A673 (cell line): ENCODE results near the gene FBXL4. TPM values are rescaled to one million over a fixed set of nuclear protein-coding genes. Genes with fewer than 3 reads are reported as not detected.

Experiments
- BruUV-seq: library from RNA; stranded (reverse); fragments of 400-500 nt; replicated peaks from 2 replicates; lab custom pipeline; 2021; lab: Mats Ljungman, UMichigan
- CTCF ChIA-PET: fragments of 300-600 bp; sonication (Branson Sonifier 250); formaldehyde crosslinking; loops from one replicate; lab custom pipeline; 2022; ENCODE audit warnings: antibody characterized with exemption; lab: Charles Lee
- POLR2A ChIA-PET: fragments of 300-600 bp; sonication (Branson Sonifier 250); formaldehyde crosslinking; loops from one replicate; lab custom pipeline; 2022; ENCODE audit warnings: antibody characterized with exemption; ENCODE audit not compliant: low non-redundant PET; lab: Charles Lee
- DNase-seq: peaks from one replicate; pipeline ENCODE4 v3.0.0-alpha.2; 2015; ENCODE audit warnings: low spot score
- H3K27ac ChIP-seq: fragments of 200-600 bp; sonication (generic); 2 replicates; pipeline ENCODE4 v1.5.1; 2016; ENCODE audit warnings: mixed run types, low read depth, mild to moderate bottlenecking, mixed read lengths, antibody characterized with exemption, low read length; ENCODE audit not compliant: poor library complexity, severe bottlenecking
- H3K27me3 ChIP-seq: fragments of 200-600 bp; sonication (generic); replicated peaks from 2 replicates; pipeline ENCODE4 v1.6.1; 2017; ENCODE audit warnings: mixed run types, low read depth, mild to moderate bottlenecking, mixed read lengths, antibody characterized with exemption, low read length; ENCODE audit not compliant: insufficient read depth, poor library complexity
- H3K36me3 ChIP-seq: fragments of 200-600 bp; sonication (generic); 2 replicates; pipeline ENCODE4 v1.6.1; 2016; ENCODE audit warnings: mixed run types, mild to moderate bottlenecking, mixed read lengths, antibody characterized with exemption, low read length; ENCODE audit not compliant: insufficient read depth, poor library complexity, severe bottlenecking
- H3K4me1 ChIP-seq: fragments of 200-600 bp; sonication (generic); 2 replicates; pipeline ENCODE4 v1.6.1; 2017; ENCODE audit warnings: mixed run types, mild to moderate bottlenecking, mixed read lengths, antibody characterized with exemption, low read length; ENCODE audit not compliant: insufficient read depth, poor library complexity, severe bottlenecking
- H3K4me3 ChIP-seq: fragments of 200-600 bp; sonication (generic); 2 replicates; pipeline ENCODE4 v1.5.1; 2016; ENCODE audit warnings: low read depth, mixed run types, mild to moderate bottlenecking, mixed read lengths, low read length; ENCODE audit not compliant: poor library complexity, severe bottlenecking
- H3K9me3 ChIP-seq: fragments of 200-600 bp; sonication (generic); 2 replicates; pipeline ENCODE4 v1.6.1; 2016; ENCODE audit warnings: mixed run types, low read depth, mild to moderate bottlenecking, mixed read lengths, antibody characterized with exemption, low read length; ENCODE audit not compliant: poor library complexity, severe bottlenecking
- EZH2 ChIP-seq: fragments of 200-600 bp; sonication (generic); IDR thresholded peaks from 2 replicates; pipeline ENCODE4 v1.6.1; 2017; ENCODE audit warnings: borderline replicate concordance, low read depth, mild to moderate bottlenecking, mixed read lengths, antibody characterized with exemption, low read length; ENCODE audit not compliant: poor library complexity, severe bottlenecking
- intact Hi-C: fragments of 100-400 bp; cut with micrococcal nuclease; formaldehyde crosslinking; loops from one replicate; pipeline ENCODE4 v1.10.0; 2022; ENCODE audit not compliant: unreplicated experiment
- total RNA-seq: library from RNA; stranded (reverse); gene quantifications from 2 replicates; pipeline ENCODE4 v1.2.3, GENCODE V29; 2021
- TF ChIP-seq, protein P1 (sequence below): fragments of 300-800, 200-600 bp; sonication (generic); conservative IDR thresholded peaks from 2 replicates; pipeline ENCODE4 v1.5.1; 2017; ENCODE audit warnings: low read depth, mild to moderate bottlenecking, antibody characterized with exemption, low read length, moderate library complexity, mixed read lengths

Gene FBXL4
- total RNA-seq, 1 experiment from 2014 or later = 13.2 TPM

DNA sequence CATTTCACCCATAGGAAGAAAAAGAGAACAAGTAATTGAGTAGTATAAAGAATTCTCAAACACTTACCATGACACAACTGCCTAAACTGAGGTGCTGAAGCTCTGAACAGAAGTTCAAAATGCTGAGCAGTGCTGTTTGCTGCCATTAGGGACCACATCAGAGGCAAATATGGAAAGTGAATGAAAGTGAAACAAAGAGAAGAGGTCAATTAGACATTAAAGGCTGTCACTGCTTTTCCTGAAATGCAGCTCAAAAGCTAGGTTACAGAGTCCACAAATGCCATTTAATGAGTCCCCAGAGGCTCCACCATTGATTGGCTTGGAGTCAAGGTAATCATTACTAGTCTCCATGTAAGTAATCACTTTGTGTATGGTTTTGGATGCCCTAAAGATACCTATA lies 67.3 kb downstream of the FBXL4 start:
- Histone ChIP-seq H3K36me3 (no peaks in the 10 kb centered on the region), H3K27me3 (no peaks in the 10 kb centered on the region), H3K4me1 (no peaks in the 10 kb centered on the region), H3K27ac (no peak overlapping the region), H3K9me3 (no peaks in the 10 kb centered on the region), H3K4me3 (no peak overlapping the region)
- intact Hi-C loops = no loop called here
- CTCF ChIA-PET = no interaction called here
- BruUV-seq = no TSS peak
- DNase-seq = peak; percentile 1
- POLR2A ChIA-PET = no interaction called here
- TF ChIP-seq, protein P1, sequence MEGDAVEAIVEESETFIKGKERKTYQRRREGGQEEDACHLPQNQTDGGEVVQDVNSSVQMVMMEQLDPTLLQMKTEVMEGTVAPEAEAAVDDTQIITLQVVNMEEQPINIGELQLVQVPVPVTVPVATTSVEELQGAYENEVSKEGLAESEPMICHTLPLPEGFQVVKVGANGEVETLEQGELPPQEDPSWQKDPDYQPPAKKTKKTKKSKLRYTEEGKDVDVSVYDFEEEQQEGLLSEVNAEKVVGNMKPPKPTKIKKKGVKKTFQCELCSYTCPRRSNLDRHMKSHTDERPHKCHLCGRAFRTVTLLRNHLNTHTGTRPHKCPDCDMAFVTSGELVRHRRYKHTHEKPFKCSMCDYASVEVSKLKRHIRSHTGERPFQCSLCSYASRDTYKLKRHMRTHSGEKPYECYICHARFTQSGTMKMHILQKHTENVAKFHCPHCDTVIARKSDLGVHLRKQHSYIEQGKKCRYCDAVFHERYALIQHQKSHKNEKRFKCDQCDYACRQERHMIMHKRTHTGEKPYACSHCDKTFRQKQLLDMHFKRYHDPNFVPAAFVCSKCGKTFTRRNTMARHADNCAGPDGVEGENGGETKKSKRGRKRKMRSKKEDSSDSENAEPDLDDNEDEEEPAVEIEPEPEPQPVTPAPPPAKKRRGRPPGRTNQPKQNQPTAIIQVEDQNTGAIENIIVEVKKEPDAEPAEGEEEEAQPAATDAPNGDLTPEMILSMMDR = no peak
- no peak for TF ChIP-seq EZH2

DNA sequence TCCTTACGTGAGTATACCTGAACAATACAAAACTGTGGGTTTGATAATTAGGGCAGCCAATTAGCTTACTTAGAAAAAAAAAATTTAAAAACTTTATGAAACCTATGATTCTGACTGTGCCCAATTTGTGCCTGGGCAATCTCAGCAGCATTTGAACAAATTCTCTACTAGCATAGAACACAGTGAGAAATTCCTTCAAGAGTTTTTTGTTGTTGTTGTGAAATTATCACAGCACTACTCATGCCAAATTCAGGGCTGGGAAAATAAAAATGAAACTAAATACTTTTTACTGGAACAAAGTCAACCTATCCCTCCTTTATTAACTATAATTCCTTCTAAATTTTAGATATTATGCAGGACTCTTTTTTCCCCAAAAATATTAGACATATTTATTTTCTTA lies 70.5 kb downstream of the FBXL4 start:
- no peaks in the 10 kb centered on the region for H3K36me3 ChIP-seq
- ChIA-PET POLR2A (no interaction called here), CTCF (interaction anchor here (0.5 kb wide), 1 partner anchor 255 kb away, joined by 3 read pairs; no protein-coding TSS in a partner anchor)
- no peak overlapping the region for H3K27ac ChIP-seq
- intact Hi-C loops = no loop called here
- no peak overlapping the region for H3K4me3 ChIP-seq
- H3K9me3 ChIP-seq = no peaks in the 10 kb centered on the region
- TF ChIP-seq EZH2 = no peak
- TF ChIP-seq, protein P1 = no peak
- no peaks in the 10 kb centered on the region for H3K27me3 ChIP-seq
- no peaks in the 10 kb centered on the region for H3K4me1 ChIP-seq
- BruUV-seq = no TSS peak
- no peak for DNase-seq

DNA sequence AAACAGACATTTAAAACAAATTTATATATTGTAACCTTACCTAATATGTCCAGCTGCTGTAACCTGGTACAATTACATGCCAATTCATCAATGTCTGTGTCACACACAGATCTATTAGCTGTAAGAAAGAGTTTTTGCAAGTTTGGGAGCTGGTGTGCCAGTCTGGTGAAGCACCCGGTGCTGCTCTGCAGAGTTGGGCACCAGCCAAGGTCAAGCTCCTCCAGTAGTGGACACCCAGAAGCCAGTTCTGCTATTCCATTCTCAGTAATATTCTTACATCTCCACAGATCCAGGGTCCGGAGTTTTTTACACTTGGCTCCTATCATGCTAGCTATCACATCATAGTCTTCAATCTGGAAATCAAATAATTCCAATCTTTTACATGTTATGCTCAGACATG lies 72.4 kb downstream of the FBXL4 start:
- Histone ChIP-seq H3K27me3 (no peaks in the 10 kb centered on the region), H3K27ac (no peak overlapping the region), H3K4me3 (no peak overlapping the region), H3K4me1 (no peaks in the 10 kb centered on the region), H3K36me3 (no peaks in the 10 kb centered on the region), H3K9me3 (no peaks in the 10 kb centered on the region)
- no TSS peak for BruUV-seq
- DNase-seq = no peak
- TF ChIP-seq, protein P1 = no peak
- no peak for TF ChIP-seq EZH2
- CTCF ChIA-PET = no interaction called here
- intact Hi-C loops = no loop called here
- POLR2A ChIA-PET = no interaction called here
